Mesenchymal stem cell (in vitro differentiated cells and primary cell): ENCODE results near the gene EFNA5.

Source experiments
- DNase-seq: peaks from one replicate; pipeline ENCODE4 v3.0.0-alpha.2; 2013
- H2AFZ ChIP-seq: one replicate; pipeline ENCODE4 v1.6.1; 2013; ENCODE audit warnings: low read depth, mild to moderate bottlenecking, control low read depth, inconsistent platforms, low read length, moderate library complexity
- H2AK5ac ChIP-seq: 2 replicates; pipeline ENCODE4 v1.6.1; 2013; ENCODE audit warnings: low read length, moderate library complexity, mild to moderate bottlenecking, inconsistent platforms; ENCODE audit not compliant: severe bottlenecking
- H2BK120ac ChIP-seq: one replicate; pipeline ENCODE4 v1.6.1; 2013; ENCODE audit warnings: low read depth, mild to moderate bottlenecking, inconsistent platforms, low read length, moderate library complexity
- H2BK12ac ChIP-seq, 2 experiments: one replicate each; pipeline ENCODE4 v1.6.1; 2013; ENCODE audit warnings: inconsistent platforms in 2 of 2, low read length in 2 of 2, mild to moderate bottlenecking in 2 of 2, moderate library complexity in 2 of 2, control low read depth in 1 of 2
- H2BK15ac ChIP-seq: one replicate; pipeline ENCODE4 v1.6.1; 2013; ENCODE audit warnings: mild to moderate bottlenecking, low read depth, inconsistent platforms; ENCODE audit not compliant: poor library complexity, severe bottlenecking
- H2BK5ac ChIP-seq: 2 replicates; pipeline ENCODE4 v1.6.1; 2013; ENCODE audit warnings: low read depth, mild to moderate bottlenecking, low read length, control low read depth, inconsistent platforms; ENCODE audit not compliant: poor library complexity, severe bottlenecking
- H3K14ac ChIP-seq, 2 experiments: one replicate each; pipeline ENCODE4 v1.6.1; 2013; ENCODE audit warnings: inconsistent platforms in 2 of 2, low read length in 2 of 2, control low read depth in 1 of 2, mild to moderate bottlenecking in 1 of 2, moderate library complexity in 1 of 2
- H3K18ac ChIP-seq, 2 experiments: one replicate each; pipeline ENCODE4 v1.6.1; 2013; ENCODE audit warnings: inconsistent platforms in 2 of 2, low read length in 2 of 2, control low read depth in 1 of 2, low read depth in 1 of 2, mild to moderate bottlenecking in 1 of 2
- H3K23ac ChIP-seq, 2 experiments: one replicate each; pipeline ENCODE4 v1.6.1; 2013; ENCODE audit warnings: inconsistent platforms in 2 of 2, low read length in 2 of 2, mild to moderate bottlenecking in 2 of 2, moderate library complexity in 2 of 2, control low read depth in 1 of 2
- H3K27ac ChIP-seq: 2 replicates; pipeline ENCODE4 v1.5.1; 2013; ENCODE audit warnings: mild to moderate bottlenecking, moderate library complexity, low read length, control low read depth, inconsistent platforms; ENCODE audit not compliant: poor library complexity, severe bottlenecking
- H3K27me3 ChIP-seq, 2 experiments: 2 replicates each; pipeline versions ENCODE4 v1.6.1 to v1.7.0; 2013; ENCODE audit warnings: low read length in 2 of 2, mild to moderate bottlenecking in 2 of 2, moderate library complexity in 2 of 2, control low read depth in 1 of 2, inconsistent platforms in 1 of 2; ENCODE audit not compliant: control insufficient read depth in 1 of 2, insufficient read depth in 1 of 2
- H3K36me3 ChIP-seq, 2 experiments: 2 replicates each; pipeline versions ENCODE4 v1.6.1 to v1.7.0; 2013; ENCODE audit warnings: low read length in 2 of 2, control low read depth in 1 of 2, inconsistent platforms in 1 of 2, low read depth in 1 of 2, mild to moderate bottlenecking in 1 of 2; ENCODE audit not compliant: insufficient read depth in 2 of 2, control insufficient read depth in 1 of 2
- H3K4ac ChIP-seq, 2 experiments: one replicate each; pipeline ENCODE4 v1.6.1; 2013; ENCODE audit warnings: inconsistent platforms in 2 of 2, low read length in 2 of 2, mild to moderate bottlenecking in 2 of 2, moderate library complexity in 2 of 2, control low read depth in 1 of 2, low read depth in 1 of 2
- H3K4me1 ChIP-seq: 2 replicates; pipeline ENCODE4 v1.6.1; 2013; ENCODE audit warnings: low read depth, low read length, control low read depth; ENCODE audit not compliant: control insufficient read depth, insufficient read depth
- H3K4me2 ChIP-seq: 2 replicates; pipeline ENCODE4 v1.6.1; 2013; ENCODE audit warnings: low read length, mild to moderate bottlenecking, inconsistent platforms; ENCODE audit not compliant: poor library complexity, severe bottlenecking
- H3K4me3 ChIP-seq, 2 experiments: 2 replicates each; pipeline versions ENCODE4 v1.5.1 to v1.7.0; 2013; ENCODE audit warnings: low read length in 2 of 2, mild to moderate bottlenecking in 2 of 2, control low read depth in 1 of 2, low read depth in 1 of 2; ENCODE audit not compliant: insufficient read depth in 1 of 2
- H3K79me1 ChIP-seq: replicated peaks from 2 replicates; pipeline ENCODE4 v1.6.1; 2013; ENCODE audit warnings: mild to moderate bottlenecking, control low read depth, low read length, inconsistent platforms; ENCODE audit not compliant: poor library complexity, severe bottlenecking
- H3K9ac ChIP-seq: 2 replicates; pipeline ENCODE4 v1.7.0; 2013; ENCODE audit warnings: mild to moderate bottlenecking, low read length, moderate library complexity
- H3K9me3 ChIP-seq: 2 replicates; pipeline ENCODE4 v1.7.0; 2013; ENCODE audit warnings: mild to moderate bottlenecking, low read length; ENCODE audit not compliant: control insufficient read depth
- H4K8ac ChIP-seq: one replicate; pipeline ENCODE4 v1.6.1; 2013; ENCODE audit warnings: inconsistent platforms, mild to moderate bottlenecking, low read length, moderate library complexity
- H4K91ac ChIP-seq: one replicate; pipeline ENCODE4 v1.6.1; 2013; ENCODE audit warnings: mild to moderate bottlenecking, low read length, inconsistent platforms
- whole genome bisulfite sequencing: methylation state at CpG from one replicate; pipeline ENCODE4 v1.1.7; 2013; ENCODE audit warnings: mixed read lengths; 5-methylcytosine and 5-hydroxymethylcytosine counted together

The EFNA5 gene

GRCh38 chr5:107531308-107531707 is 139.4 kb downstream of the EFNA5 start:
- H2AK5ac ChIP-seq = peak overlapping the region; percentile 83
- no peak overlapping the region for H2AFZ ChIP-seq
- H2BK12ac ChIP-seq = no peak overlapping the region
- H3K27ac ChIP-seq = peak overlapping the region; percentile 71
- no peaks in the 10 kb centered on the region for H3K9me3 ChIP-seq
- no peak overlapping the region for H4K8ac ChIP-seq
- 89% methylated on average over 6 of the region's 7 CpGs for WGBS
- peaks cover 7% of the 10 kb centered on the region for H3K4me1 ChIP-seq
- no peak overlapping the region for H2BK120ac ChIP-seq
- H3K79me1 ChIP-seq = peaks cover 13% of the 10 kb centered on the region
- no peak overlapping the region for H3K9ac ChIP-seq
- H3K14ac ChIP-seq = no peak overlapping the region
- no peak overlapping the region for H3K4ac ChIP-seq
- no peaks in the 10 kb centered on the region for H3K27me3 ChIP-seq
- no peak overlapping the region for H2BK15ac ChIP-seq
- H4K91ac ChIP-seq = no peak overlapping the region
- no peak overlapping the region for H2BK5ac ChIP-seq
- no peaks in the 10 kb centered on the region for H3K36me3 ChIP-seq
- H3K18ac ChIP-seq = no peak overlapping the region
- no peak overlapping the region for H3K23ac ChIP-seq
- no peak overlapping the region for H3K4me3 ChIP-seq
- no peak for DNase-seq
- no peak overlapping the region for H3K4me2 ChIP-seq

- Histone ChIP-seq H2AK5ac (no peak overlapping the region), H3K4me3 (no peak overlapping the region), H4K91ac (no peak overlapping the region), H3K4ac (no peak overlapping the region), H2BK12ac (no peak overlapping the region), H3K4me1 (peaks cover 9% of the 10 kb centered on the region), H4K8ac (no peak overlapping the region), H2AFZ (no peak overlapping the region), H3K27ac (no peak overlapping the region), H3K23ac (no peak overlapping the region), H3K14ac (no peak overlapping the region), H3K18ac (no peak overlapping the region), H2BK15ac (no peak overlapping the region), H3K9me3 (no peaks in the 10 kb centered on the region), H2BK5ac (no peak overlapping the region), H3K27me3 (no peaks in the 10 kb centered on the region), H2BK120ac (no peak overlapping the region), H3K36me3 (no peaks in the 10 kb centered on the region), H3K9ac (no peak overlapping the region), H3K4me2 (no peak overlapping the region), H3K79me1 (peaks cover 13% of the 10 kb centered on the region)
- DNase-seq = no peak
Measured at GRCh38 chr5:107529618-107530017, 141.1 kb downstream of the EFNA5 start.

GRCh38 chr5:107526270-107526937 is 144.3 kb downstream of the EFNA5 start:
- no peak overlapping the region for H4K91ac ChIP-seq
- H2AFZ ChIP-seq = peak overlapping the region; percentile 51
- H3K4me1 ChIP-seq = peaks cover 7% of the 10 kb centered on the region
- peaks cover 17% of the 10 kb centered on the region for H3K79me1 ChIP-seq
- H3K14ac ChIP-seq = no peak overlapping the region
- no peak overlapping the region for H3K4me3 ChIP-seq
- no peak overlapping the region for H3K4ac ChIP-seq
- H3K9me3 ChIP-seq = no peaks in the 10 kb centered on the region
- DNase-seq = peak; percentile 26
- H2BK12ac ChIP-seq = no peak overlapping the region
- H3K18ac ChIP-seq = no peak overlapping the region
- H3K9ac ChIP-seq = peak overlapping the region; percentile 6
- no peak overlapping the region for H2BK120ac ChIP-seq
- no peak overlapping the region for H2BK5ac ChIP-seq
- H3K23ac ChIP-seq = no peak overlapping the region
- no peak overlapping the region for H4K8ac ChIP-seq
- no peak overlapping the region for H3K4me2 ChIP-seq
- no peak overlapping the region for H2AK5ac ChIP-seq
- no peak overlapping the region for H2BK15ac ChIP-seq
- H3K27ac ChIP-seq = peak overlapping the region; percentile 89
- H3K36me3 ChIP-seq = no peaks in the 10 kb centered on the region
- H3K27me3 ChIP-seq = no peaks in the 10 kb centered on the region

- Histone ChIP-seq H3K23ac (no peak overlapping the region), H2BK120ac (no peak overlapping the region), H3K27me3 (no peaks in the 10 kb centered on the region), H3K4ac (no peak overlapping the region), H3K9me3 (no peaks in the 10 kb centered on the region), H2AK5ac (no peak overlapping the region), H3K4me1 (peaks cover 7% of the 10 kb centered on the region), H3K79me1 (peaks cover 10% of the 10 kb centered on the region), H3K27ac (no peak overlapping the region), H2AFZ (no peak overlapping the region), H4K91ac (no peak overlapping the region), H2BK15ac (no peak overlapping the region), H3K9ac (no peak overlapping the region), H3K18ac (no peak overlapping the region), H3K36me3 (no peaks in the 10 kb centered on the region), H3K4me2 (no peak overlapping the region), H4K8ac (no peak overlapping the region), H2BK5ac (no peak overlapping the region), H3K14ac (no peak overlapping the region), H2BK12ac (no peak overlapping the region), H3K4me3 (no peak overlapping the region)
- no peak for DNase-seq
- WGBS = 95% methylated on average over 2 of the region's 2 CpGs
Measured at GRCh38 chr5:107524111-107524510, 146.6 kb downstream of the EFNA5 start.
